ENCODE results near the gene ARAP2.

GRCh38 chr4:36142504-36142903 lies 101.8 kb downstream of the ARAP2 start:
- TF ChIP-seq, protein P1, sequence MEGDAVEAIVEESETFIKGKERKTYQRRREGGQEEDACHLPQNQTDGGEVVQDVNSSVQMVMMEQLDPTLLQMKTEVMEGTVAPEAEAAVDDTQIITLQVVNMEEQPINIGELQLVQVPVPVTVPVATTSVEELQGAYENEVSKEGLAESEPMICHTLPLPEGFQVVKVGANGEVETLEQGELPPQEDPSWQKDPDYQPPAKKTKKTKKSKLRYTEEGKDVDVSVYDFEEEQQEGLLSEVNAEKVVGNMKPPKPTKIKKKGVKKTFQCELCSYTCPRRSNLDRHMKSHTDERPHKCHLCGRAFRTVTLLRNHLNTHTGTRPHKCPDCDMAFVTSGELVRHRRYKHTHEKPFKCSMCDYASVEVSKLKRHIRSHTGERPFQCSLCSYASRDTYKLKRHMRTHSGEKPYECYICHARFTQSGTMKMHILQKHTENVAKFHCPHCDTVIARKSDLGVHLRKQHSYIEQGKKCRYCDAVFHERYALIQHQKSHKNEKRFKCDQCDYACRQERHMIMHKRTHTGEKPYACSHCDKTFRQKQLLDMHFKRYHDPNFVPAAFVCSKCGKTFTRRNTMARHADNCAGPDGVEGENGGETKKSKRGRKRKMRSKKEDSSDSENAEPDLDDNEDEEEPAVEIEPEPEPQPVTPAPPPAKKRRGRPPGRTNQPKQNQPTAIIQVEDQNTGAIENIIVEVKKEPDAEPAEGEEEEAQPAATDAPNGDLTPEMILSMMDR (IDR thresholded peaks at IDR 0.05) = no peak
- no peak for TF ChIP-seq POLR2A (IDR thresholded peaks at IDR 0.05)
